Adrenal gland (tissue), 12 donors: ENCODE data around the gene OLFM3. TPM values are rescaled to one million over a fixed set of nuclear protein-coding genes. Genes with fewer than 3 reads are reported as not detected.

Experiments used
- DNase-seq, 7 donors: peaks; one replicate each; pipeline ENCODE4 v3.0.0-alpha.2; 2019 to 2020
- H3K27ac ChIP-seq, 5 donors: fragments of 200-600 bp; sonication (generic) in 4 of 5; 1 replicate in 3 of 5; 2 replicates in 2 of 5; pipeline versions ENCODE4 v1.5.1 to v1.8.0; 2016 to 2020; ENCODE audit warnings: mild to moderate bottlenecking in 1 of 5
- H3K27me3 ChIP-seq: fragments of 200-600 bp; 2 replicates; pipeline ENCODE4 v1.8.0; 2021
- H3K36me3 ChIP-seq, 2 donors: fragments of 200-600 bp; replicated peaks in 1 of 2; 1 replicate in 1 of 2; 2 replicates in 1 of 2; pipeline versions ENCODE4 v1.5.1 to v1.8.0; 2018 to 2022
- H3K4me1 ChIP-seq, 2 donors: fragments of 200-600 bp; replicated peaks in 1 of 2; 1 replicate in 1 of 2; 2 replicates in 1 of 2; pipeline versions ENCODE4 v1.5.1 to v1.8.0; 2018 to 2021
- H3K4me3 ChIP-seq, 4 donors: fragments of 200-600 bp; sonication (generic) in 3 of 4; one replicate each; pipeline ENCODE4 v1.5.1; 2016 to 2018
- H3K9me3 ChIP-seq, 3 donors: fragments of 200-600 bp; sonication (generic) in 1 of 3; replicated peaks in 1 of 3; 1 replicate in 2 of 3; 2 replicates in 1 of 3; pipeline versions ENCODE4 v1.5.1 to v1.8.0; 2016 to 2021
- CTCF ChIP-seq, 6 experiments: fragments of 450-650 bp in 4 of 6; fragments of 200-600 bp in 2 of 6; sonication (generic) in 1 of 6; IDR thresholded peaks; 1 replicate in 5 of 6; 2 replicates in 1 of 6; pipeline versions ENCODE4 v1.5.1 to v1.8.0; 2016 to 2021; ENCODE audit warnings: antibody characterized with exemption in 6 of 6, mild to moderate bottlenecking in 2 of 6, moderate library complexity in 1 of 6
- POLR2A ChIP-seq, 2 donors: fragments of 450-650 bp; IDR thresholded peaks; one replicate each; pipeline ENCODE4 v1.6.1; 2017; ENCODE audit warnings: antibody characterized with exemption in 2 of 2, mild to moderate bottlenecking in 2 of 2, moderate library complexity in 1 of 2
- WGBS, 4 donors: extraction: QIAGEN DNeasy Blood & Tissue Kit in 2 of 4; methylation state at CpG; one replicate each; pipeline versions ENCODE4 v1.1.5 to v1.1.7; 2013 to 2017; 5-methylcytosine and 5-hydroxymethylcytosine counted together
- intact Hi-C, 2 donors: fragments of 100-400 bp; cut with DNase I; formaldehyde crosslinking; loops; one replicate each; pipeline versions ENCODE4 v1.14.1 to v1.15.0; 2022 to 2023
- polyA plus RNA-seq, 3 donors: library from polyadenylated mRNA; stranded (reverse); fragments of 200-250 nt in 2 of 3; fragments of 350-450 nt in 1 of 3; fragmentation: Illumina TruSeq in 1 of 3; extraction: RNeasy Lipid Tissue Mini Kit (QIAGEN cat#74804) in 1 of 3; gene quantifications; one replicate each; pipeline ENCODE4 v1.2.3, GENCODE V29; 2013 to 2014
- total RNA-seq, 9 donors: library from RNA; depleted of rRNA in 4 of 9; stranded (reverse); fragments of >200 nt in 4 of 9; fragments of 120-200 nt in 1 of 9; fragmentation: NEBNext Ultra II Directional in 1 of 9; extraction: Animal tissue kit (Norgen Biotek cat#: 25700) in 1 of 9; gene quantifications; one replicate each; pipeline versions ENCODE4 v1.1.0 to v1.2.4, GENCODE V29; 2013 to 2023
- donor health status: healthy with polysubstance abuse.
- donor health status: Bipolar disorder and iron deficiency.
- donor health status: DM: yes; HTN: yes; CAD: no.
- donor health status: DM: no; HTN: no; CAD: no.
- donor health status: DM: no; HTN: no; CAD: no.
- donor health status: DM: yes; HTN: yes; CAD: no.

OLFM3 gene
- total and polyA plus RNA-seq, 12 donors: 0.07 to 1.5 (median 0.26) TPM; not detected in 6

GRCh38 chr1:101854271-101854670 lies 142.5 kb downstream of the OLFM3 start:
- Histone ChIP-seq H3K4me3 (no peak overlapping the region), H3K9me3 (no peaks in the 10 kb centered on the region), H3K4me1 (no peaks in the 10 kb centered on the region), H3K27me3 (no peaks in the 10 kb centered on the region), H3K36me3 (no peaks in the 10 kb centered on the region), H3K27ac (no peak overlapping the region)
- 59 to 73% (median 60%) methylated on average over 3 of the region's 3 CpGs for WGBS, 4 donors
- no peak for DNase-seq
- intact Hi-C loops: no loop called here
- no peak for TF ChIP-seq POLR2A (IDR thresholded peaks at IDR 0.05)
- TF ChIP-seq CTCF (IDR thresholded peaks at IDR 0.05): no peak

GRCh38 chr1:101852936-101853335 lies 143.8 kb downstream of the OLFM3 start:
- Histone ChIP-seq H3K27me3 (no peaks in the 10 kb centered on the region), H3K27ac (no peak overlapping the region), H3K36me3 (no peaks in the 10 kb centered on the region), H3K9me3 (no peaks in the 10 kb centered on the region), H3K4me1 (no peaks in the 10 kb centered on the region), H3K4me3 (no peak overlapping the region)
- TF ChIP-seq CTCF (IDR thresholded peaks at IDR 0.05) (no peak), POLR2A (IDR thresholded peaks at IDR 0.05) (no peak)
- WGBS, 4 donors: 50 to 71% (median 58%) methylated on average over 1 of the region's 1 CpG
- no peak for DNase-seq
- intact Hi-C loops: no loop called here

GRCh38 chr1:101849356-101849755 lies 147.4 kb downstream of the OLFM3 start:
- intact Hi-C loops: no loop called here
- Histone ChIP-seq H3K4me3 (no peak overlapping the region), H3K36me3 (no peaks in the 10 kb centered on the region), H3K27ac (no peak overlapping the region), H3K4me1 (no peaks in the 10 kb centered on the region), H3K27me3 (no peaks in the 10 kb centered on the region), H3K9me3 (no peaks in the 10 kb centered on the region)
- DNase-seq: no peak
- 30 to 52% (median 35%) methylated on average over 1 of the region's 1 CpG for WGBS, 4 donors
- TF ChIP-seq CTCF (IDR thresholded peaks at IDR 0.05) (no peak), POLR2A (IDR thresholded peaks at IDR 0.05) (no peak)

GRCh38 chr1:101847626-101848025 lies 149.1 kb downstream of the OLFM3 start:
- H3K4me3 ChIP-seq: no peak overlapping the region
- no peaks in the 10 kb centered on the region for H3K27me3 ChIP-seq
- no peaks in the 10 kb centered on the region for H3K9me3 ChIP-seq
- TF ChIP-seq CTCF (IDR thresholded peaks at IDR 0.05): no peak
- no peak for TF ChIP-seq POLR2A (IDR thresholded peaks at IDR 0.05)
- no peaks in the 10 kb centered on the region for H3K4me1 ChIP-seq
- DNase-seq: no peak
- no peaks in the 10 kb centered on the region for H3K36me3 ChIP-seq
- intact Hi-C loops: no loop called here
- no peak overlapping the region for H3K27ac ChIP-seq
- 55 to 68% (median 59%) methylated on average over 3 of the region's 3 CpGs for WGBS, 4 donors
